IPS-18a (cell line): ENCODE measurements around the gene TMEM107.

Experiments
- H3K27ac ChIP-seq: one replicate; pipeline ENCODE4 v1.5.1; 2013; ENCODE audit warnings: low read length
- H3K27me3 ChIP-seq: one replicate; pipeline ENCODE4 v1.6.1; 2013; ENCODE audit warnings: mild to moderate bottlenecking, low read length; ENCODE audit not compliant: control insufficient read depth, insufficient read depth
- H3K36me3 ChIP-seq: one replicate; pipeline ENCODE4 v1.6.1; 2013; ENCODE audit warnings: low read depth, low read length; ENCODE audit not compliant: control insufficient read depth
- H3K4me1 ChIP-seq: one replicate; pipeline ENCODE4 v1.6.1; 2013; ENCODE audit warnings: low read depth, low read length; ENCODE audit not compliant: control insufficient read depth
- H3K4me3 ChIP-seq: one replicate; pipeline ENCODE4 v1.5.1; 2013; ENCODE audit warnings: low read length
- H3K9ac ChIP-seq: one replicate; pipeline ENCODE4 v1.6.1; 2013; ENCODE audit warnings: mild to moderate bottlenecking, low read length, moderate library complexity
- H3K9me3 ChIP-seq: one replicate; pipeline ENCODE4 v1.6.1; 2013; ENCODE audit warnings: low read depth, low read length; ENCODE audit not compliant: control insufficient read depth

TMEM107 gene

GRCh38 chr17:8143581-8144400, 32.4 kb downstream of the TMEM107 start:
- Histone ChIP-seq H3K36me3 (peaks cover 55% of the 10 kb centered on the region), H3K4me1 (no peaks in the 10 kb centered on the region), H3K27me3 (no peaks in the 10 kb centered on the region), H3K9ac (no peak overlapping the region), H3K9me3 (no peaks in the 10 kb centered on the region), H3K27ac (no peak overlapping the region), H3K4me3 (no peak overlapping the region)

GRCh38 chr17:8142887-8143580, 33.1 kb downstream of the TMEM107 start:
- Histone ChIP-seq H3K9me3 (no peaks in the 10 kb centered on the region), H3K27me3 (peaks cover 1% of the 10 kb centered on the region), H3K36me3 (peaks cover 50% of the 10 kb centered on the region), H3K4me1 (no peaks in the 10 kb centered on the region), H3K4me3 (no peak overlapping the region), H3K27ac (no peak overlapping the region), H3K9ac (no peak overlapping the region)

- H3K27ac ChIP-seq = no peak overlapping the region
- no peak overlapping the region for H3K9ac ChIP-seq
- no peak overlapping the region for H3K4me3 ChIP-seq
- peaks cover 43% of the 10 kb centered on the region for H3K36me3 ChIP-seq
- H3K9me3 ChIP-seq = no peaks in the 10 kb centered on the region
- H3K27me3 ChIP-seq = peaks cover 8% of the 10 kb centered on the region
- H3K4me1 ChIP-seq = no peaks in the 10 kb centered on the region
Observed at GRCh38 chr17:8142158-8142886, 33.9 kb downstream of the TMEM107 start.

GRCh38 chr17:8141741-8142140, 34.4 kb downstream of the TMEM107 start:
- H3K9ac ChIP-seq = no peak overlapping the region
- H3K4me1 ChIP-seq = no peaks in the 10 kb centered on the region
- no peak overlapping the region for H3K4me3 ChIP-seq
- no peaks in the 10 kb centered on the region for H3K9me3 ChIP-seq
- no peak overlapping the region for H3K27ac ChIP-seq
- H3K36me3 ChIP-seq = peaks cover 37% of the 10 kb centered on the region
- H3K27me3 ChIP-seq = peaks cover 14% of the 10 kb centered on the region

- H3K9me3 ChIP-seq = no peaks in the 10 kb centered on the region
- no peak overlapping the region for H3K27ac ChIP-seq
- H3K36me3 ChIP-seq = peaks cover 30% of the 10 kb centered on the region
- H3K4me3 ChIP-seq = no peak overlapping the region
- peaks cover 14% of the 10 kb centered on the region for H3K27me3 ChIP-seq
- H3K4me1 ChIP-seq = no peaks in the 10 kb centered on the region
- H3K9ac ChIP-seq = no peak overlapping the region
Observed at GRCh38 chr17:8141045-8141444, 35.1 kb downstream of the TMEM107 start.

GRCh38 chr17:8140065-8141029, 35.8 kb downstream of the TMEM107 start:
- peaks cover 24% of the 10 kb centered on the region for H3K36me3 ChIP-seq
- H3K9me3 ChIP-seq = no peaks in the 10 kb centered on the region
- peaks cover 14% of the 10 kb centered on the region for H3K27me3 ChIP-seq
- H3K9ac ChIP-seq = no peak overlapping the region
- H3K4me3 ChIP-seq = no peak overlapping the region
- H3K4me1 ChIP-seq = no peaks in the 10 kb centered on the region
- no peak overlapping the region for H3K27ac ChIP-seq

- peak overlapping the region; percentile 96 for H3K4me3 ChIP-seq
- peak overlapping the region; percentile 80 for H3K9ac ChIP-seq
- no peaks in the 10 kb centered on the region for H3K9me3 ChIP-seq
- peaks cover 16% of the 10 kb centered on the region for H3K36me3 ChIP-seq
- H3K27ac ChIP-seq = peak overlapping the region; percentile 69
- H3K4me1 ChIP-seq = no peaks in the 10 kb centered on the region
- peaks cover 14% of the 10 kb centered on the region for H3K27me3 ChIP-seq
Observed at GRCh38 chr17:8138672-8139371, 37.4 kb downstream of the TMEM107 start.

GRCh38 chr17:8138374-8138671, 37.9 kb downstream of the TMEM107 start:
- Histone ChIP-seq H3K27me3 (peaks cover 14% of the 10 kb centered on the region), H3K27ac (no peak overlapping the region), H3K4me1 (no peaks in the 10 kb centered on the region), H3K9me3 (no peaks in the 10 kb centered on the region), H3K36me3 (peaks cover 16% of the 10 kb centered on the region), H3K9ac (peak overlapping the region; percentile 64), H3K4me3 (peak overlapping the region; percentile 96)

- H3K4me3 ChIP-seq = peak overlapping the region; percentile 96
- H3K9me3 ChIP-seq = no peaks in the 10 kb centered on the region
- H3K27ac ChIP-seq = no peak overlapping the region
- H3K9ac ChIP-seq = peak overlapping the region; percentile 64
- H3K4me1 ChIP-seq = no peaks in the 10 kb centered on the region
- peaks cover 14% of the 10 kb centered on the region for H3K27me3 ChIP-seq
- peaks cover 16% of the 10 kb centered on the region for H3K36me3 ChIP-seq
Observed at GRCh38 chr17:8137645-8138373, 38.4 kb downstream of the TMEM107 start.

- Histone ChIP-seq H3K9ac (no peak overlapping the region), H3K36me3 (no peaks in the 10 kb centered on the region), H3K4me3 (no peak overlapping the region), H3K4me1 (no peaks in the 10 kb centered on the region), H3K27me3 (peaks cover 26% of the 10 kb centered on the region), H3K27ac (no peak overlapping the region), H3K9me3 (no peaks in the 10 kb centered on the region)
Observed at GRCh38 chr17:8133941-8134340, 42.2 kb downstream of the TMEM107 start.
